A673 (cell line): ENCODE data around the gene SYNE1.

ENCODE experiments used
- EZH2 ChIP-seq: fragments of 200-600 bp; sonication (generic); IDR thresholded peaks from 2 replicates; pipeline ENCODE4 v1.6.1; 2017; ENCODE audit warnings: borderline replicate concordance, low read depth, mild to moderate bottlenecking, mixed read lengths, antibody characterized with exemption, low read length; ENCODE audit not compliant: poor library complexity, severe bottlenecking
- TF ChIP-seq, protein P1 (sequence below): fragments of 300-800, 200-600 bp; sonication (generic); conservative IDR thresholded peaks from 2 replicates; pipeline ENCODE4 v1.5.1; 2017; ENCODE audit warnings: low read depth, mild to moderate bottlenecking, antibody characterized with exemption, low read length, moderate library complexity, mixed read lengths

DNA sequence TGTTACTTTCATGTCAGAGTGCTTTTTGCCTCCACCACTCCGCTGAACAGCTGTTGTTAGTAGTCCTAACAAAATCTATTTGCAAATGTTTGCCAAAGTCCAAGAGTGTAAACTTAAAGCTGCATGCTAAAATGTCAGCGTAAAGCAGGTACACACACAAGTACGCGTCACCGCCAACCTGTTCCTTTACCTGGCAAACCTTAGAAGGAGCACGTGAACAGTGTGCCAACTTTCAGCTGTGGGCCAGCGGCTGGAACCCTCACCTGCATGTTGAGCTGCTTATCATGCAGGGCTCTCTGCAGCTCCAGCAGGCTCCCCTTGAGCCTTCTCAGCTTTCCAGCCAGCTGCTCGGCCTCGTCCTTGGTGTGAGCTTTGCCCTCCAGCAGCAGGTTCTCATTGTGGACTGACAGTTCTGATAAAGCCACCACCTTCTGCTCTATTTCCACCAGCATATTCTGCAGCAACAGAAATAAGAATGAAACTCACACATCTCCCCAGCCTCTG is 359.3 kb downstream of the SYNE1 start:
- TF ChIP-seq EZH2 = no peak
- TF ChIP-seq, protein P1, sequence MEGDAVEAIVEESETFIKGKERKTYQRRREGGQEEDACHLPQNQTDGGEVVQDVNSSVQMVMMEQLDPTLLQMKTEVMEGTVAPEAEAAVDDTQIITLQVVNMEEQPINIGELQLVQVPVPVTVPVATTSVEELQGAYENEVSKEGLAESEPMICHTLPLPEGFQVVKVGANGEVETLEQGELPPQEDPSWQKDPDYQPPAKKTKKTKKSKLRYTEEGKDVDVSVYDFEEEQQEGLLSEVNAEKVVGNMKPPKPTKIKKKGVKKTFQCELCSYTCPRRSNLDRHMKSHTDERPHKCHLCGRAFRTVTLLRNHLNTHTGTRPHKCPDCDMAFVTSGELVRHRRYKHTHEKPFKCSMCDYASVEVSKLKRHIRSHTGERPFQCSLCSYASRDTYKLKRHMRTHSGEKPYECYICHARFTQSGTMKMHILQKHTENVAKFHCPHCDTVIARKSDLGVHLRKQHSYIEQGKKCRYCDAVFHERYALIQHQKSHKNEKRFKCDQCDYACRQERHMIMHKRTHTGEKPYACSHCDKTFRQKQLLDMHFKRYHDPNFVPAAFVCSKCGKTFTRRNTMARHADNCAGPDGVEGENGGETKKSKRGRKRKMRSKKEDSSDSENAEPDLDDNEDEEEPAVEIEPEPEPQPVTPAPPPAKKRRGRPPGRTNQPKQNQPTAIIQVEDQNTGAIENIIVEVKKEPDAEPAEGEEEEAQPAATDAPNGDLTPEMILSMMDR = no peak
